HG03066 (cell line): Measurements from ENCODE around the gene AFAP1.

Experiments used
- ATAC-seq: cut with Tn5 transposase; IDR thresholded peaks from one replicate; pipeline ENCODE4 v1.9.1; 2021; ENCODE audit warnings: low read depth; ENCODE audit not compliant: unreplicated experiment

AFAP1 gene

GRCh38 chr4:7795983-7796382, 143.7 kb downstream of the AFAP1 start:
- no peak for ATAC-seq

- no peak for ATAC-seq
Observed at GRCh38 chr4:7793186-7793585, 146.5 kb downstream of the AFAP1 start.

- ATAC-seq = no peak
Observed at GRCh38 chr4:7792616-7793015, 147.0 kb downstream of the AFAP1 start.

GRCh38 chr4:7790999-7791398, 148.7 kb downstream of the AFAP1 start:
- no peak for ATAC-seq

- ATAC-seq = no peak
Observed at GRCh38 chr4:7790023-7790422, 149.6 kb downstream of the AFAP1 start.

- ATAC-seq = no peak
Observed at GRCh38 chr4:7788694-7789425, 150.8 kb downstream of the AFAP1 start.

GRCh38 chr4:7788193-7788592, 151.5 kb downstream of the AFAP1 start:
- no peak for ATAC-seq

GRCh38 chr4:7787681-7788141, 151.9 kb downstream of the AFAP1 start:
- ATAC-seq = no peak

GRCh38 chr4:7787067-7787466, 152.6 kb downstream of the AFAP1 start:
- ATAC-seq = no peak

- ATAC-seq = no peak
Observed at GRCh38 chr4:7786517-7786916, 153.1 kb downstream of the AFAP1 start.

- no peak for ATAC-seq
Observed at GRCh38 chr4:7786040-7786439, 153.6 kb downstream of the AFAP1 start.

- no peak for ATAC-seq
Observed at GRCh38 chr4:7785017-7785416, 154.6 kb downstream of the AFAP1 start.

- no peak for ATAC-seq
Observed at GRCh38 chr4:7784131-7784870, 155.4 kb downstream of the AFAP1 start.

GRCh38 chr4:7783541-7783940, 156.1 kb downstream of the AFAP1 start:
- ATAC-seq = no peak

GRCh38 chr4:7782783-7783182, 156.9 kb downstream of the AFAP1 start:
- ATAC-seq = no peak

- no peak for ATAC-seq
Observed at GRCh38 chr4:7781993-7782392, 157.7 kb downstream of the AFAP1 start.

GRCh38 chr4:7781366-7781765, 158.3 kb downstream of the AFAP1 start:
- no peak for ATAC-seq

GRCh38 chr4:7780751-7781348, 158.8 kb downstream of the AFAP1 start:
- ATAC-seq = no peak

GRCh38 chr4:7779432-7779768, 160.3 kb downstream of the AFAP1 start:
- no peak for ATAC-seq

- no peak for ATAC-seq
Observed at GRCh38 chr4:7778510-7779431, 160.9 kb downstream of the AFAP1 start.
